Stimulated activated CD4-positive, alpha-beta T cell treated with anti-CD3 and anti-CD28 coated beads, TNF-alpha, amount 100 ng/mL, for 4 hours (primary cell): ENCODE data around the gene TAF15.
A peak's percentile ranks its signal among the peaks of the same experiment; 100 is the strongest.

Experiments used
- DNase-seq, 3 experiments: peaks; one replicate each; pipeline ENCODE4 v3.0.0-alpha.2; 2020; ENCODE audit warnings: low read depth in 3 of 3

Gene TAF15

DNA sequence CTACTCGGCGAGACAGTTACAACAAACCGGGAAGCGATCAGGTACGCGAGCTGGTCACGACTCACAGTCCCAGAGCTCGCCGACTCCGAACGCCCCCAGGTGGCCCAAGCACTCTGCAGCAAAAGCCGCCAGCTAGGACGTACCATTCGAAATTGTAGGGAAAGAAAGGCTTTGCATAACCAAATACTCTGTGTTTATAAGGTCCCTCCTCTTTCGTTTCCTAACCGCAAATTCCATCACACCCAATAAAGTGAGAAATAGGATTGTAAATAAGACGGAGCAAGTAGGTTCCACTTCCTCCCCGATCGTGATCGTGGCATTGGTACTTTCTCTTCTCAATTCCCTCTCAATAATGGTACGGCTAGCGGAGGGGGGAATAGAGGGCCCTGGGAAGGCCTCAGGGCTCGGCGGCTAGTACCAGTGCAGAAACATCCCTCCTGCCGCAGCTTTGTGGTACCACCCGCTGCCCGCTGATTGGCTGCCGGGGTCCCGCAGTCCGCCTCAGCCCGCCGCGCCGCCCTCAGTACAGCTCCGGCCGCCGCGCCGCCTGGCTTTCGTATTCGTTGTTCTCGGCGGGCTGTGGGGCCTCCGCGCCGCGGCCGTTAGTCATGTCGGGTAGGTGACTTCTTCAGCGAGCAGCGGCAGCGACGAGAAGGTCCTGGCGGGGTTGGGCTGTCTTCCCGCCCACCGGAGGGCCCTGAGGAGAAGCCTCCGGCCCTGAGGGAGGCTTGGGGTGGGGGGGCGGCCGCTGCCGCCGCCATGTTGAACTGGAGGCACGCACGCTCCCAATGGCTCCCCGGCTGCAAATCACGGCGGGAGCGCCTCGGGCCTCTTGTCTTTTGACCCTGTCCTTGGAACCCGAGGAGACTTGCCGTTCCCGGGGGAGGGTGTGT, at the start of gene TAF15:
TSS of gene TAF15 (plus strand) at position 523 of the 893 bp plus-strand sequence. CDS start at position 609, 86 bp downstream.
- peak; percentile 85 to 91 (median 89) for DNase-seq

GRCh38 chr17:35760587-35760986, 48.7 kb upstream of the TAF15 start, which contains the start of gene C17orf50:
Gene C17orf50, plus strand, starts transcription at chr17:35760887. Its CDS starts 55 bp downstream, at chr17:35760942.
- DNase-seq: no peak

DNA sequence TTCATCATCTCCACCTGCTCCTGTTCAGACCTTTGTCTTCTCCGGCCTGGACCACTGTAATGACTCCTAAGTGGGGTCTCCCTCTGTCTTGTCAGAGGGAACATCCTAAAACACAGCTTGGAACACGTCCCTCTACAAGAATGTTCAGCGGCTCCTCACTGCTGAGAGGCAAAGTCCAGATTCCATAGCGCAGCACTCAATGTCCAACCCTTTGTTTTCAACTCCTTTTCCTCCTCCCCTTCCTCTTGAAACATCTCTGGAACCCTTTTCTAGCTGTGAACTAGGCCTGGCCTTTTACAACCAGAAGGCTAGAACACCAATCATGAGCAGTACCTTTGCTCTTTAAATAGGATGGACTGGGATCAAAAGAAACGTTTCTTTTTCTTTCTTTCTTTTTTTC, 47.7 kb upstream of the TAF15 start:
- no peak for DNase-seq

DNA sequence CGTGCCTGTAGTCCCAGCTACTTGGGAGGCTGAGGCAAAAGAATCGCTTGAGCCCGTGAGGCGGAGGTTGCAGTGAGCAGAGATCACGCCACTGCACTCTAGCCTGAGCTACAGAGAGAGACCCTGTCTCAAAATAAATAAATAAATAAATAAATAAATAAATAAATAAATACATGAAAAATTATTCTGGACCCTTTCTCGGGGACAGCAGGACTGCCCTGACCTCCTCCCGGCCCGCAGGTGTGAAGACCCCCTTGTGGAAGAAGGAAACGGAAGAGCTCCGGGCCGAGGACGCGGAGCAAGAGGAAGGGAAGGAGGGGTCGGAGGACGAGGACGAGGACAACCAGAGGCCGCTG, 45.5 kb upstream of the TAF15 start:
- no peak for DNase-seq

- peak; percentile 69 to 77 (median 74) for DNase-seq
Measured at GRCh38 chr17:35764123-35764991, 44.9 kb upstream of the TAF15 start.

- DNase-seq: no peak
Measured at GRCh38 chr17:35765086-35765710, 44.1 kb upstream of the TAF15 start.

GRCh38 chr17:35765756-35766488, 43.4 kb upstream of the TAF15 start:
- no peak for DNase-seq

- DNase-seq: no peak
Measured at GRCh38 chr17:35766489-35766877, 42.8 kb upstream of the TAF15 start.

DNA sequence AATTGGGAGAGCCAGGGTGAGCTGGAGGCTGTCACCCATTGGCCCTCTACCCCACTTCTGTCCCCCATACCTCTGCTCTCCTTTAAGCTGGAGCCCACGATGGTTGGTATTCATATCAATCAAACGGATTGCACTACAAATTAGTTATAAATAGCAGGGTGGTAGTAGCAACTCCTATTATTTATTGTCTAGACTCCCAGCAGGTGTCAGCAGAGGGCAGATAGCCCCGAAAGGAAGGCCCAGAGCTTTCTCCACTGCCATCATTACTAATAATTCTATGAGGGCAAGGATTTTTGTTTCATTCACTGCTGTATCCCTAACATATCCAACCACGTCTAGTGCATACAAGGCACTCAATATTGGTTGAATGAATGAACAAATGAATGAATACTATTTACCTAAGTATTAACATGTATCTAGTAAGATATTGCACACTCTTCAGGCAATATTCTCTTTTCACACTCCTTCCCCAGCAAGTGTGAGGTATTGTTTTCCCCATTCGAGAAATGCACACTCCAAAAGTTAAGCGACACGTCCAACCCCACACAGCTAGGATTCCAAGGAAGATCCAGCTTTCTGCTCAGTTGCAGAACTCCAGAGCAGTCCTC, 42.3 kb upstream of the TAF15 start:
- DNase-seq: no peak

- no peak for DNase-seq
Measured at GRCh38 chr17:35768797-35769196, 40.5 kb upstream of the TAF15 start.

GRCh38 chr17:35769895-35770486, 39.3 kb upstream of the TAF15 start:
- DNase-seq: no peak

- no peak for DNase-seq
Measured at GRCh38 chr17:35773129-35773528, 36.2 kb upstream of the TAF15 start.

DNA sequence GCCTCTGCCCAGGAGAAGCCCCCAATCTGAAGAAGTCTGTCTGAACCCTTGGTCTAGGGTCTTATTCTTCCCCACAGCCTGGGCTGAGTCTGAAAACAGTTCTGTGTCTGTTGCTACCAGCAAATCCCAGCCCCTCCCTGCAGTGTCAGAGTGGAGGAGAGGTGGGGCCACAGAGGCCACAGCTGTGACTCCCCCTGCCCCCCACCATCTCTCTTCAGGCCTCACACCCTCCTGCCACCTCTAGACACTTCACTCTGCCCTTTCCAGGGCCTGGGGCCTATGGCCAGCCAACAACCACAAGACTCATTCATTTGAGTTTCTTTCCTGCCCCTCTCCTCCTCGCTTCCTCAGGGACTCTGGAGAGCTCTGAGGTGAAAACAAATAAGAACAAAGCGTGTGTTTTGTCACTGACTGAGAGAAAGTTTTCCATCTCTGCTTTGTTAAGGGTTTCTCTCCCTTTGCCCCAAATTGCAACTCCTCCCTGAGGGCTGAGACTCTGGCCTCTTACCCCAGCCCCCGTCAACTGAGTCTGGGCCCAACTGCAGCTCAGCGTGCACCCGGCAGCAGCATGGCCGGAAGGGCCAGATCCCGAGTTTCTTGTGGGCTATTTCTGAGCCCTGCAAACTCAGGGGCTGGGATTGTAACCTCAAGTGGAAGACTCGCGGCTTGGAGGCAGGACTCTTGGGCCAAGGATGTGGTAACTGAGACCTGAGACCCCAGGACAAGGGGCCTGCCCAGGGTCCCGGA, 35.4 kb upstream of the TAF15 start:
- no peak for DNase-seq

- no peak for DNase-seq
Measured at GRCh38 chr17:35774499-35774898, 34.8 kb upstream of the TAF15 start.

DNA sequence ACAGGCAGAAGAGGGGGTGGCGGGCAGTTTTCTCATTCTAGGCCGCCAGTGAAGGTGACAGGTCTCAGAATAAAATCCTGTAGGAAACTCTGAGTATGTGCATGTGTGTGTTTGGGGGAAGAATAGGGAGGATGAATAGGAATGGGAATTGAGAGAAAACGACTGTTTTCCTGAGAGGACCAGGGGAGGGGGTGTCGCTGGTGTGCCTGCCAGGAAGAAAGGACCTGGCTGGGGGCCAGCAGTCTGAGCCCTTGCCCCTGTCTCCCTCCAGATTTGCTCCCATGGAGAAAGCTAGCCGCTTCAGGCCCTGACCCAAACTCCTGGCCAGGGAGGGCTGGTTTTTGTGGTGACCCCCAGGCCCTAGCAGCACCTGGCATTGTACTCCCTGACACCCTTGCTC, 34.2 kb upstream of the TAF15 start:
- DNase-seq: no peak

GRCh38 chr17:35775583-35775982, 33.7 kb upstream of the TAF15 start:
- DNase-seq: no peak

DNA sequence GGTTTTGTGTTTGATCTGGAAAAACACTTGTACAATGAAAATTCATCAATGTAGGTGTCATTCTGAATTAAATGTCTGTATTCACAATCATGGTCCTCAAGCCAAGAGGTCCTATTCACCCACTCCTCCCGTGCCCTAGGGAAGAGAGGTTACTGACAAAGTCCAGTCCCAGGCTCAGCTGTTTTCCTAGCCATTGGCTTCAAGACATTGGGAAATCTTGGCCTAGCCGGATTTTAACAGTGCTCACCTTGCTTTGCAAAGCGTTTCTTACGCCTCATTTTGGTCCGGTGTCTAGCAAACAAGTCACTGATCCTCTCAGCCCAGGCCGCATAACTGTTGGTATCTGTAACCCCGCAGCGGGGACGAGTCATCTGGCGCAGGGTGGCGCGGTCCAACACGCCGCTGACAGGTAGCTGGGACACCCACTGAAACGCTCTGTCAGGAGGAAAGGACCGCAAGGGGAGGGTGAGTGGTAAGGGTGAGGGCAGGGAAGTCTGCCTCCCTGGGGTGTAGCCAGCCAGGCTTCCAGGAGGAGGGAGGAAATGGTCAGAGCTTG, 30.6 kb upstream of the TAF15 start:
- DNase-seq: no peak

- no peak for DNase-seq
Measured at GRCh38 chr17:35780950-35781349, 28.3 kb upstream of the TAF15 start.

- DNase-seq: no peak
Measured at GRCh38 chr17:35784895-35785294, 24.4 kb upstream of the TAF15 start.
